BJ (cell line): ENCODE results near the gene ARMCX2. TPM values are rescaled to one million over a fixed set of nuclear protein-coding genes. Genes with fewer than 3 reads are reported as not detected.
A peak's percentile ranks its signal among the peaks of the same experiment; 100 is the strongest.

Source experiments
- CTCF ChIA-PET: fragments of 350-600 bp; formaldehyde crosslinking; extraction: SDS; loops from one replicate; lab custom pipeline; 2021; ENCODE audit warnings: antibody characterized with exemption, inconsistent platforms; lab: Yijun Ruan, JAX
- POLR2A ChIA-PET: fragments of 300-600 bp; sonication (Branson Sonifier 250); formaldehyde crosslinking; extraction: SDS; loops from one replicate; lab custom pipeline; 2021; ENCODE audit warnings: antibody characterized with exemption; lab: Charles Lee
- DNase-seq: peaks from one replicate; pipeline ENCODE4 v3.0.0-alpha.2; 2011; ENCODE audit warnings: low read depth
- H3K27me3 ChIP-seq: 2 replicates; pipeline ENCODE4 v1.6.0; 2011; ENCODE audit warnings: low read length; ENCODE audit not compliant: control insufficient read depth, insufficient read depth
- H3K36me3 ChIP-seq: 2 replicates; pipeline ENCODE4 v1.5.1; 2011; ENCODE audit warnings: low read length; ENCODE audit not compliant: control insufficient read depth, insufficient read depth
- H3K4me3 ChIP-seq: 2 replicates; pipeline ENCODE4 v1.5.1; 2011; ENCODE audit warnings: low read depth, mild to moderate bottlenecking, control low read depth, low read length
- polyA plus RNA-seq: library from polyadenylated mRNA; depleted of rRNA; stranded (reverse); fragments of >200 nt; gene quantifications from 2 replicates; pipeline ENCODE4 v1.2.3, GENCODE V29; 2011
- TF ChIP-seq, protein P1 (sequence below): IDR thresholded peaks from 2 replicates; pipeline ENCODE4 v1.5.1; 2011; ENCODE audit warnings: low read depth, mild to moderate bottlenecking, control low read depth, inconsistent platforms, low read length, moderate library complexity; ENCODE audit not compliant: insufficient read depth

The ARMCX2 gene
- polyA plus RNA-seq, 1 experiment, result 54.5 TPM

DNA sequence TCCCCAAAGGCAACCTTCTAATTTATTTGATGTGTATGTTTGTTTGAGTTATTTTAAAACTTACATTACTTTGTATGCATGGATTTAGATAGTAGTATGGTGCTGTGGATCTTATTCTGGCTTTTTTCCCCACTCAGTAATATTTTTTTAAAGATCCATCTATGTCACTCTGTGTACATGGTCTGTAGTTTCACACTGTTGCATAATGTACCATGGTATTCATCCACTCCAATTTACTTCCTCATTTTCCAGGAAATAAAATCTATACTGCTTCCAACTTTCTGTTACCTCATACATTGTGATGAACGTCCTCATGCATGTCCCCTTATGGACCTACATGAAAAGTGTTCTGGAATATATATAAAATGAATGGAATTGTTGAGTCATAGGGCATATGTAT lies 17.6 kb downstream of the ARMCX2 start:
- ChIA-PET CTCF (no interaction called here), POLR2A (no interaction called here)
- DNase-seq, result no peak
- Histone ChIP-seq H3K36me3 (no peaks in the 10 kb centered on the region), H3K27me3 (no peaks in the 10 kb centered on the region), H3K4me3 (no peak overlapping the region)
- TF ChIP-seq, protein P1, sequence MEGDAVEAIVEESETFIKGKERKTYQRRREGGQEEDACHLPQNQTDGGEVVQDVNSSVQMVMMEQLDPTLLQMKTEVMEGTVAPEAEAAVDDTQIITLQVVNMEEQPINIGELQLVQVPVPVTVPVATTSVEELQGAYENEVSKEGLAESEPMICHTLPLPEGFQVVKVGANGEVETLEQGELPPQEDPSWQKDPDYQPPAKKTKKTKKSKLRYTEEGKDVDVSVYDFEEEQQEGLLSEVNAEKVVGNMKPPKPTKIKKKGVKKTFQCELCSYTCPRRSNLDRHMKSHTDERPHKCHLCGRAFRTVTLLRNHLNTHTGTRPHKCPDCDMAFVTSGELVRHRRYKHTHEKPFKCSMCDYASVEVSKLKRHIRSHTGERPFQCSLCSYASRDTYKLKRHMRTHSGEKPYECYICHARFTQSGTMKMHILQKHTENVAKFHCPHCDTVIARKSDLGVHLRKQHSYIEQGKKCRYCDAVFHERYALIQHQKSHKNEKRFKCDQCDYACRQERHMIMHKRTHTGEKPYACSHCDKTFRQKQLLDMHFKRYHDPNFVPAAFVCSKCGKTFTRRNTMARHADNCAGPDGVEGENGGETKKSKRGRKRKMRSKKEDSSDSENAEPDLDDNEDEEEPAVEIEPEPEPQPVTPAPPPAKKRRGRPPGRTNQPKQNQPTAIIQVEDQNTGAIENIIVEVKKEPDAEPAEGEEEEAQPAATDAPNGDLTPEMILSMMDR, result no peak

DNA sequence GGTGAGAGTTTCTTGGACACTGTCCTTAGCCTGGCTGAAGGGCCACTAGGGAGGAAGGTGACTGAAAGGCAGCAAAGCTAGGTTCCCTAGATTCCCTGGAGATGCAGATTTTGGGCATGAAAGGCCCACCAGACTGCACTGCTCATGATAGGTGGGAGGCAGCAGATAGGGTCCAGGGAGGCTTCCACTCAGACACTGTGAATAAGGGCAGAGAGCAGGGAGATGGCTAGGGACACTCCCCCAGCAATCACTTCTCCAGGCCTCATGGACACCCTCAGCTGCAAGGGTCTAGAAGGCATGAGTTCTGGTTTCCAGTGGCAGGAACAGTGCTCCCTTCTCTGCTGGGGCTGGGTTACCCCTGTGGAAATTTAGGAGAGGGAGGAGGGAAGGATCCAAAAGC lies 20.1 kb downstream of the ARMCX2 start:
- POLR2A ChIA-PET, result no interaction called here
- CTCF ChIA-PET, result no interaction called here

DNA sequence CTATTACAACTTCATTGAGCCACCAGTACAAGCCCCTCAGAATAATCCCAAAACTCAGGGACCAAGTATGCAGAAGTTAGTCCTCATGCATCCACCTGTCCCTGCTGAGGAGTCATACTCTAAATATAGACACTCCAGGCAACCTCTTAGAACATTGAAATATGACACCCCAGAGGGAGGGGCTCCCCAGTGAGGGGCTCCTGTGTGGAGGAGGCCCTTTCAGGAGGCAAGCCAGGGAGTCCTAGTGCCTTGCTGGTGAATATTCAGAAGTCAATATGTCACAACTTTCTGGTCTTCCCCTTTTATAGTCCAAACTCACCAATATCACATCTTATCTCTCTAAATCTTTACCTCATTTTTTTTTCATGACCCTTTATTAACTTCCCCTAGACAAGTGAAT lies 40.3 kb downstream of the ARMCX2 start:
- Histone ChIP-seq H3K36me3 (no peaks in the 10 kb centered on the region; the same call in 1 of the 2 replicates), H3K27me3 (no peaks in the 10 kb centered on the region), H3K4me3 (no peak overlapping the region)
- POLR2A ChIA-PET, result no interaction called here
- no peak for DNase-seq
- TF ChIP-seq, protein P1, result no peak
- CTCF ChIA-PET, result no interaction called here

More for the DNA sequence above, 20.1 kb downstream of the ARMCX2 start:
- no peaks in the 10 kb centered on the region for H3K27me3 ChIP-seq
- TF ChIP-seq, protein P1, result no peak
- no peak for DNase-seq
- no peak overlapping the region for H3K4me3 ChIP-seq
- no peaks in the 10 kb centered on the region for H3K36me3 ChIP-seq

DNA sequence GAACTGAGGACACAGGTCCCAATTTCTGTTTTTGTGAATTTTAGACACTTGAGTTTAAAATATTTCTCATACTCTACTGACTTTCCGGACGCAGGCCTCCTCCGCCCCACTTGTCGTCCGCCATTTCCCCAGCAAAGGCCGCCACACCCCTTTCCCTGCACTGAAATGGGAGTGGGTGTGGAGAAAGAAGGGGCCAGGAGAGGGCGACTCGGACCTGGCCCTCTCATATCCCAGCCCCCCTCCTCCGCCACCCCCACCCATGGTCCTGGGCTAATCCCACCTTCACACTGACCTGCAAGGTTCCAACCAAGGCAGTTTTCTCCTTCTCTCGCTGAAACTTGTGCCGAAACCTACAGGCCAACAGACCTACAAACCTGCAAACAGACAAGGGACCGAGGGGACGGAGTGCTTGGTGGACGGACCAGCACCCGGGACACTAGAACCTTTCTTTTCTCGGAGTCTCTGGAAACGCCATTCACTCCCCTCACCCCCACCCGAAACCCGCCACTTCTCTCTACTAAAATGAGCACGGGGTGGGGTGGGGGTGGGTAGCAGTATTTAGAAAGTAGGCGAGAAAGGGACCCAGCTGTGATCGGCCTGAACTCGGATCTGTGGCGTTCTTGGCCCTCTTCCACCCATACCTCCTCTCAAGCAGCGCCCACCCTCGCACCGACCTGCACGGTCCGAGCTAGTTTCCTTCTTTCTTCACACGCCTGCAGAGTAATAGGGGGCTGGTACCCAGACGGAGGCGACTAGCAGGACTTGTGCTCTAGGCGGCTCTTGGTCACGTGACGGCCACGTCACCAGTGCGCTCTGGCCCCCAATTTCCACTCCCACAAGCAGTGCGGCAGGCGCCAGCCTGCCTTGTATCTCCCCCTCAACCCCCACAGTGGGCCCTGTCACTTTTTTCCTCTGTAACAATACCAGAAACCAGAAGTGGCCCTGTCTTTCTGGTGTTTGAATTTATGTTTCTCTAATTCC lies 42.1 kb downstream of the ARMCX2 start, which contains the start of gene ARMCX6:
ARMCX6 (minus strand) TSS at position 790 of the 981 bp plus-strand sequence. CDS start 1,380 bp downstream, outside the sequence.
- POLR2A ChIA-PET, result no interaction called here
- no peaks in the 10 kb centered on the region; the same call in 1 of the 2 replicates for H3K36me3 ChIP-seq
- DNase-seq, result no peak
- H3K4me3 ChIP-seq, result peak within 1 kb of the TSS; percentile 75
- CTCF ChIA-PET, result no interaction called here
- TF ChIP-seq, protein P1, result peak; percentile 46
- no peaks in the 10 kb centered on the region for H3K27me3 ChIP-seq

DNA sequence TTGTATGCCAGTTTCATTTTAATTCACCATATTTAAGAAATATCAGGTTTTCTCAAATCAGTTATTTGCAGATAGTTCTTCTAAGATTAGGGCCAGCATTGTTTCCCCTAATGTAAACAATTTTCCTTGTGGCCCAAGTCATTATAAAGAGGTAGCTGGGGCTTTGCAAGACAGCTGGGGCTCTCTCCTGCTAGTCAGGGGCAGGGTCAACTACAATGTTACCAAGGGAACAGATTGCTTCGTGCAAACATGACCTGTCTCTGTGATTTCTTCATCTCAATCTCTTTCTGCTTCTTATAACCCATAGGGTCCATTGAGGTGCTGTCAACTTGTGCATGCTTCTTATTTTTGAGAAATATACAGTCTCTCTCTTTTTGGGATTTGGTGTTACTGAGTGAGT lies 53.9 kb downstream of the ARMCX2 start:
- no peak for DNase-seq
- TF ChIP-seq, protein P1, result no peak
- Histone ChIP-seq H3K36me3 (no peaks in the 10 kb centered on the region), H3K4me3 (no peak overlapping the region), H3K27me3 (no peaks in the 10 kb centered on the region; the same call in 1 of the 2 replicates)
- POLR2A ChIA-PET, result no interaction called here
- CTCF ChIA-PET, result interaction anchor here (1.2 kb wide), 1 partner anchor 9 kb away, joined by 3 read pairs; no protein-coding TSS in a partner anchor
